GM23338 (cell line): ENCODE data around the gene KCNMB3.
"Not testable (repeated sequence)": the region's sequence is repeated elsewhere in the genome, so short reads cannot be mapped to it uniquely, and the experiment has no call there.

Experiments used
- CREB1 ChIP-seq: fragments of 250-450 bp; sonication (Bioruptor Pico); IDR thresholded peaks from 2 replicates; pipeline ENCODE4 v1.5.0; 2020; ENCODE audit warnings: low read depth, mild to moderate bottlenecking, moderate library complexity
- EZH2 ChIP-seq: fragments of 200-600 bp; sonication (generic); IDR thresholded peaks from one replicate; pipeline ENCODE4 v1.8.0; 2017; ENCODE audit warnings: antibody characterized with exemption, mild to moderate bottlenecking, low read depth; ENCODE audit not compliant: unreplicated experiment
- EZH2phosphoT487 ChIP-seq: fragments of 200-600 bp; sonication (generic); IDR thresholded peaks from one replicate; pipeline ENCODE4 v1.8.1; 2018; ENCODE audit warnings: antibody characterized with exemption; ENCODE audit not compliant: unreplicated experiment
- JUNB ChIP-seq: IDR thresholded peaks from one replicate; pipeline ENCODE4 v1.6.1; 2016; ENCODE audit warnings: antibody characterized with exemption; ENCODE audit not compliant: unreplicated experiment
- POLR2AphosphoS5 ChIP-seq: IDR thresholded peaks from 2 replicates; pipeline ENCODE4 v1.6.1; 2016; ENCODE audit warnings: antibody characterized with exemption, low read depth
- TF ChIP-seq, protein P1 (sequence below), 2 experiments: fragments of 200-600 bp in 1 of 2; sonication (generic) in 1 of 2; conservative IDR thresholded peaks; 2 replicates each; pipeline versions ENCODE4 v1.5.1 to v1.6.1; 2016 to 2017; ENCODE audit warnings: antibody characterized with exemption in 2 of 2, low read depth in 2 of 2, mild to moderate bottlenecking in 2 of 2, moderate library complexity in 1 of 2
- TF ChIP-seq, protein P2 (sequence below): IDR thresholded peaks from one replicate; pipeline ENCODE4 v1.6.1; 2018; ENCODE audit warnings: antibody characterized with exemption; ENCODE audit not compliant: unreplicated experiment

DNA sequence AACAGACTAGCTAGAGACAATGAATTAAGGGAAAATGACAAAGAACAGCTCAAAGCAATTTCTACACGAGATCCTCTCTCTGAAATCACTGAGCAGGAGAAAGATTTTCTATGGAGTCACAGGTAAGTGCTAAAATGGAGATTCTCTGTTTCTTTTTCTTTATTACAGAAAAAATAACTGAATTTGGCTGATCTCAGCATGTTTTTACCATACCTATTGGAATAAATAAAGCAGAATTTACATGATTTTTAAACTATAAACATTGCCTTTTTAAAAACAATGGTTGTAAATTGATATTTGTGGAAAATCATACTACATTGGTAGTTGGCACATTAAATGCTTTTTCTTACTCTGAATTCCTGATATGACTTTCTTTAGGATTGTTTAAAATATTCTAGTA lies 32.7 kb downstream of the KCNMB3 start:
- TF ChIP-seq, protein P1, sequence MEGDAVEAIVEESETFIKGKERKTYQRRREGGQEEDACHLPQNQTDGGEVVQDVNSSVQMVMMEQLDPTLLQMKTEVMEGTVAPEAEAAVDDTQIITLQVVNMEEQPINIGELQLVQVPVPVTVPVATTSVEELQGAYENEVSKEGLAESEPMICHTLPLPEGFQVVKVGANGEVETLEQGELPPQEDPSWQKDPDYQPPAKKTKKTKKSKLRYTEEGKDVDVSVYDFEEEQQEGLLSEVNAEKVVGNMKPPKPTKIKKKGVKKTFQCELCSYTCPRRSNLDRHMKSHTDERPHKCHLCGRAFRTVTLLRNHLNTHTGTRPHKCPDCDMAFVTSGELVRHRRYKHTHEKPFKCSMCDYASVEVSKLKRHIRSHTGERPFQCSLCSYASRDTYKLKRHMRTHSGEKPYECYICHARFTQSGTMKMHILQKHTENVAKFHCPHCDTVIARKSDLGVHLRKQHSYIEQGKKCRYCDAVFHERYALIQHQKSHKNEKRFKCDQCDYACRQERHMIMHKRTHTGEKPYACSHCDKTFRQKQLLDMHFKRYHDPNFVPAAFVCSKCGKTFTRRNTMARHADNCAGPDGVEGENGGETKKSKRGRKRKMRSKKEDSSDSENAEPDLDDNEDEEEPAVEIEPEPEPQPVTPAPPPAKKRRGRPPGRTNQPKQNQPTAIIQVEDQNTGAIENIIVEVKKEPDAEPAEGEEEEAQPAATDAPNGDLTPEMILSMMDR (conservative IDR thresholded peaks at IDR 0.05; ENCODE audit: low read depth in 2 of 2), result not testable (repeated sequence)
- not testable (repeated sequence) for TF ChIP-seq POLR2AphosphoS5, JUNB, CREB1, EZH2, EZH2phosphoT487
- TF ChIP-seq, protein P2, sequence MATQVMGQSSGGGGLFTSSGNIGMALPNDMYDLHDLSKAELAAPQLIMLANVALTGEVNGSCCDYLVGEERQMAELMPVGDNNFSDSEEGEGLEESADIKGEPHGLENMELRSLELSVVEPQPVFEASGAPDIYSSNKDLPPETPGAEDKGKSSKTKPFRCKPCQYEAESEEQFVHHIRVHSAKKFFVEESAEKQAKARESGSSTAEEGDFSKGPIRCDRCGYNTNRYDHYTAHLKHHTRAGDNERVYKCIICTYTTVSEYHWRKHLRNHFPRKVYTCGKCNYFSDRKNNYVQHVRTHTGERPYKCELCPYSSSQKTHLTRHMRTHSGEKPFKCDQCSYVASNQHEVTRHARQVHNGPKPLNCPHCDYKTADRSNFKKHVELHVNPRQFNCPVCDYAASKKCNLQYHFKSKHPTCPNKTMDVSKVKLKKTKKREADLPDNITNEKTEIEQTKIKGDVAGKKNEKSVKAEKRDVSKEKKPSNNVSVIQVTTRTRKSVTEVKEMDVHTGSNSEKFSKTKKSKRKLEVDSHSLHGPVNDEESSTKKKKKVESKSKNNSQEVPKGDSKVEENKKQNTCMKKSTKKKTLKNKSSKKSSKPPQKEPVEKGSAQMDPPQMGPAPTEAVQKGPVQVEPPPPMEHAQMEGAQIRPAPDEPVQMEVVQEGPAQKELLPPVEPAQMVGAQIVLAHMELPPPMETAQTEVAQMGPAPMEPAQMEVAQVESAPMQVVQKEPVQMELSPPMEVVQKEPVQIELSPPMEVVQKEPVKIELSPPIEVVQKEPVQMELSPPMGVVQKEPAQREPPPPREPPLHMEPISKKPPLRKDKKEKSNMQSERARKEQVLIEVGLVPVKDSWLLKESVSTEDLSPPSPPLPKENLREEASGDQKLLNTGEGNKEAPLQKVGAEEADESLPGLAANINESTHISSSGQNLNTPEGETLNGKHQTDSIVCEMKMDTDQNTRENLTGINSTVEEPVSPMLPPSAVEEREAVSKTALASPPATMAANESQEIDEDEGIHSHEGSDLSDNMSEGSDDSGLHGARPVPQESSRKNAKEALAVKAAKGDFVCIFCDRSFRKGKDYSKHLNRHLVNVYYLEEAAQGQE, result not testable (repeated sequence)
